GM12801 (cell line): ENCODE measurements around the gene KCNT2.

Experiments used
- TF ChIP-seq, protein P1 (sequence below): IDR thresholded peaks from one replicate; pipeline ENCODE4 v1.5.1; 2011; ENCODE audit warnings: control low read depth; ENCODE audit not compliant: insufficient read length; ENCODE audit errors: extremely low read depth

Gene KCNT2

DNA sequence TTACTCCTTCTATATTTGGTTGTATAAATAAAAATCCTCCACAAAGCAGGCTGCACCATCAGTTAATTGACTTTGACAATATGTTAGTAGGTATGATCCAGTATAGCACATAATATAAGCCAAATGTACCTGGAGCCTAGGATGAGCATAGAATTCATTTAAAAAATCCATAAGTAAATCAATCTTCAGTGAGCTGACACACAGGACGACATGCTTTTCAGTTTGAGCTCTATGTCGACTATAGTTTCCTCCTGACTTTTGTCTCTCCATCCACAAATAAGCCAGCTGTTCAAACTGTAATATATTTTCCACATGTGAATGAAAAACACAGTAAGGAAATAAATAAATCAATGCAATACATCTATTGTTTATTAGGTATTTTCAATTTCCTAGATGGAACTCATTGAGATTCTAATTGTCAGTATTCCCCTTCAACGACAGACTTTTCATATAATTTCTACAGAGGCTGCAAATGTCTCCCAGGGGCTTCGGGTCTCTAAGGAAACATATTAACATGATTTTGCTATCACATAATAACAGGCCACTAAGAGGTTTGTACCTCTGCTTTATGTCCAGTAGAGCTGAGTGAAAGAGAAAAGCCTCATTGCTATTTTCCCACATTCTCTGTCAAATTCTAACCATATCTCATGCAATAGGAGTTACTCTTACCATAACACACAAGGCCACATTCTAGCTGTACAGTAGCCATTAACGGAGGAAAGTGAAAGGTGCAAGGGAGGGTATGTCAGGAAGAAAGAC, 180.1 kb downstream of the KCNT2 start:
- TF ChIP-seq, protein P1, sequence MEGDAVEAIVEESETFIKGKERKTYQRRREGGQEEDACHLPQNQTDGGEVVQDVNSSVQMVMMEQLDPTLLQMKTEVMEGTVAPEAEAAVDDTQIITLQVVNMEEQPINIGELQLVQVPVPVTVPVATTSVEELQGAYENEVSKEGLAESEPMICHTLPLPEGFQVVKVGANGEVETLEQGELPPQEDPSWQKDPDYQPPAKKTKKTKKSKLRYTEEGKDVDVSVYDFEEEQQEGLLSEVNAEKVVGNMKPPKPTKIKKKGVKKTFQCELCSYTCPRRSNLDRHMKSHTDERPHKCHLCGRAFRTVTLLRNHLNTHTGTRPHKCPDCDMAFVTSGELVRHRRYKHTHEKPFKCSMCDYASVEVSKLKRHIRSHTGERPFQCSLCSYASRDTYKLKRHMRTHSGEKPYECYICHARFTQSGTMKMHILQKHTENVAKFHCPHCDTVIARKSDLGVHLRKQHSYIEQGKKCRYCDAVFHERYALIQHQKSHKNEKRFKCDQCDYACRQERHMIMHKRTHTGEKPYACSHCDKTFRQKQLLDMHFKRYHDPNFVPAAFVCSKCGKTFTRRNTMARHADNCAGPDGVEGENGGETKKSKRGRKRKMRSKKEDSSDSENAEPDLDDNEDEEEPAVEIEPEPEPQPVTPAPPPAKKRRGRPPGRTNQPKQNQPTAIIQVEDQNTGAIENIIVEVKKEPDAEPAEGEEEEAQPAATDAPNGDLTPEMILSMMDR = no peak

DNA sequence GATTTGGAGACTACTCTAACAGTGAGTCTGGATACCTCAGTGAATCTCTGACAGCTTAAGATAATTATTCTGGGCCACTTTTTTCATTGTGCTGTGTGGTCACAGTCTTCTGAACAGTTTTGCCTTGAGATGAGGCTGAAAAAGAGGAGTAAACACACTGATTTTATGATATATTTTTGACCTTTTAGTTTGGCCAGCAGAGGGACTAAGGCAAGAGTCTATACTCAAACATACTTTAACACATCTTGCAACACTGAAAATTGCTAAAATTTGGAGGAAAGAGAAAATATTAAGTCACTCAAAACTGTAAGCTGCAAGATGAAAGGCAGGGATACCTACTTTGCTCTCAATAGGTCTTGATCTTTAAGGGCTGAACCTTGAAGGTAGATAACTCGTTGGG, 182.7 kb downstream of the KCNT2 start:
- TF ChIP-seq, protein P1 = no peak

DNA sequence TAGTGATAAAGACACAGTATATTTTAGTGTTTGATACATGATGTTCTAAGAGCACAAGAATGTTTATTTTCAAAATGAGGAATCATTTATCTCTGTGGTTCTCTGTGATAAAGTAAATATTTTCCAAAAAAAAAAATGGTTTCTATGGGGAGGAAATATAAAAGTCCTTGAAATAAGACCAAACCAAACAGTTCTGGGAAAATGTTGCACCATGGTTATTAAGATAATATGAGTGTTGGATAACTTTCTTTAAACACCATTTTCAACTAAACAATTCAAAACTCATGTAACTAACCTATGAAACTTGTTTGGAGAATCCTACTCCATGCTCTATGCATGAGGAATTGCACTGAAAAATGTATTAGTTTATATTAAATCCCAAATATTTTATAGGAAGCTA, 184.6 kb downstream of the KCNT2 start:
- TF ChIP-seq, protein P1 = no peak

DNA sequence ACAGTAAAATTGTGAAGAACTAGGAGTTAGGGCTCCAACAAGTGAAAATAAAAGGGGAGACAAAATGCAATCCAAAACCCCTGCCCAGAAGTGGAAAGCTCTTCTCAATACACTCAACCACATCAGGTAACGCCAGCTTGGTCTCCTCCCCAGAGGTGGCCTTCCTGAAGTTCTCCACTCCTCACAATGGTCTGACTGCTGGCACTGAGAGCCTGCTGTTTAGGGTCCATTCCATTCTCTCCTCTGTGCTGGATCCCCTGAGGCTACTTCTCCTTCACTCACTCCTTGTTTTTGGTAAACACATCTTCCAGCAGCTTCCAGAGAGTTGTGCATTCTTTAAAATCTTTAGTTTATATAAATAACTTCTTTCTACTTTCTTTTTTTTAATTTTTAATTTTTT, 189.5 kb downstream of the KCNT2 start:
- TF ChIP-seq, protein P1 = no peak

DNA sequence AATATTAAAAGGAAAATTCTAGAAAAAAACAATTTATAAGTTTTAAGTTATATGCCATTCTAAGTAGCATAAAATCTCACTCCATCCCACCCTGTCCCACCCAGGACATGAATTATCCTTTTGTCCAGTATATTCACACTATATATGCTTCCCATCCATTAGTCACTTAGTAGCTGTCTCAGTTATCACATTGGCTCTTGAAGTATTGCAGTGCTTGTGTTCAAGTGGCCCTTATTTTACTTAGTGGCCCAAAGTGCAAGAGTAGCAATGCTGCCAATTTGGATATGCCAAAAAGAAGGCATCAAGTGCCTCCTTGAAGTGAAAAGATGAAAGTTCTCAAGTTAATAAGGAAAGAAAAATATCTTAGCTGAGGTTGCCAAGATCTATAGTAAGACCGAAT, 192.3 kb downstream of the KCNT2 start:
- TF ChIP-seq, protein P1 = no peak

DNA sequence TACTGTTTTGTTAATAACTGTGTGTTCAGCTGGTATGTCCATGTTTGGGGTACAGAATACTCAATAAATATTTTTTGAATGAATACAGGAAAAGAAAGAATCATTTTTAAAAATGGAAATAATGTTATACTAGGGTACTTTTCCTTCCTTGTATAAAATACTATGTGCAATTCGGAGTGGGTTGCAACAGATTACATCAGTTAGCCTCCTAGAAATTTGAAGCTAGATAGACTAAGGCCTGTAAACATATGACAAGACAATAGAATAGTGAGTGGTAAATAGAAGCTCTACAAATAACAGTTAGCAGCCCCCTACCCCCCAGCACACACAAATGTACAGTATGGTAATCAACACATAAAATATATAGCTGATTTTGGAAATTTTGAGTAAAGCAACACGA, 195.9 kb downstream of the KCNT2 start:
- TF ChIP-seq, protein P1 = no peak

DNA sequence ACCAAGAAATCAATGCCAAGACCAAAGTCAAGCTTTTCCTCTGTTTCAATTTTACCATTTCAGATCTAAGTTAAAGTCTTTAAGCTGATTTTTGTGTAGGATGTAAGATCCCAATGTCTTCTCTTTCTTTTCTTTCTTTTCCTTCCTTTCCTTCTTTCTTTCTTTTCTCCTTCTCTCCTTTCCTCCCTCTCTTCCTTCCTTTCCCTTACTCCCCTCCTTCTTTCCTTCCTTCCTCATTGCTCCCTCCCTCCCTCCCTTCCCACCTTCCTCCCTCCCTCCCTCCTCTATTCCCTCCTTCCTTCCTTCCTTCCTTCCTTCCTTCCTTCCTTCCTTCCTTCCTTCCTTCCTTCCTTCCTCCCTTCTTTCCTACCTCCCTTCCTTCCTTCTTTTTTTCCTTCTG, 197.5 kb downstream of the KCNT2 start:
- TF ChIP-seq, protein P1 = no peak
